Measurements from ENCODE around the gene EFNA5.

EFNA5 gene

DNA sequence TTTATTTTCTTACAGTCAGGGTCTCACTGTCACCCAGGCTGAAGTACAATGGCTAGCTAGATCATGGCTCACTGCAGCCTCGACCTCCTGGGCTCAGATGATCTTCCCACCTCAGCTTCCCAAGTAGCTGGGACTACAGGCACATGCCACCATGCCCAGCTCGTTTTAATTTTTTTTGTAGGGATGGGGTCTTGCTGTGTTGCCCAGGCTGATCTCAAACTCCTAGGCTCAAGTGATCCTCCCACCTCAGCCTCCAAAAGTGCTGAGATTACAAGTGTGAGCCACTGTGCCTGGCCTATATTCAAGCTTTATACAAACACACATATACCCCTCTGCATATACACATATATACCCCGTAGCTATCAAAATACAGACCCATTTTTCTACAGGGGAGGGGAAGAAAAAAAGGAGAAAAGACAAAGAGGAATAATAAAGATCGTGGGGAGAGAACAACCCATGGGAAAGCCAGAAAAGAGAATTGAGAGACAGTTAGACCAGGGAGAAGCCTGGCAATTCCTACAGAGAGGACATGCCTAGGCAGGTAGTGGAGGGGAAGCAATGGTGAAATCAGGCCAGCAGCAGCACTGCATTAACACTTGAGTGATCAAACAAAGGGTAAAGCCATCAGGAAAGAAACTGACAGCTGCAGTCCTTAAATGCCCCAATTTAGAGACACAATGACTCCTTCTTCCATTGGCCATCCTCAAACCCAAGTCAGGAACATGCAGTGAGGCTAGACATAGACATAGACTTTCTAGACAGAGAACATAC, 102.7 kb downstream of the EFNA5 start:
- no peak for DNase-seq

DNA sequence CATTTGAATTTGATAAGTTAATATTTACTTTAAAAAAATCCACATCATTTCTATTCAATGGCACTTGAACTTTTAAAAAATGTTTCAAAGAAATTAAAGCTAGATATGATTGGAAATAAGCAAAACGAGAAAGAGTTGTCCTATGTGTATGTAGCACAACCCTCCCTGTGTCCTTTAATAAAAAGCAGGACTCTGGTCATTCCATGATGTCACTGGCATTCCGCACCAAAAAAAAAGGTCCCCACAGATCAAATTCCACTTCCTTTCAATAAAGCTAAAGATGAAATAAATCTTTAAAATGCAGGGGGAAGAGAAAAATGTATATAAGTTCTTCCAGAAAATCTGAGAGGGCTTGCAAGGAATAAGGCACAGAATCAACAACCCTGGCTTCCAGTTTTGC, 103.8 kb downstream of the EFNA5 start:
- no peak for DNase-seq

DNA sequence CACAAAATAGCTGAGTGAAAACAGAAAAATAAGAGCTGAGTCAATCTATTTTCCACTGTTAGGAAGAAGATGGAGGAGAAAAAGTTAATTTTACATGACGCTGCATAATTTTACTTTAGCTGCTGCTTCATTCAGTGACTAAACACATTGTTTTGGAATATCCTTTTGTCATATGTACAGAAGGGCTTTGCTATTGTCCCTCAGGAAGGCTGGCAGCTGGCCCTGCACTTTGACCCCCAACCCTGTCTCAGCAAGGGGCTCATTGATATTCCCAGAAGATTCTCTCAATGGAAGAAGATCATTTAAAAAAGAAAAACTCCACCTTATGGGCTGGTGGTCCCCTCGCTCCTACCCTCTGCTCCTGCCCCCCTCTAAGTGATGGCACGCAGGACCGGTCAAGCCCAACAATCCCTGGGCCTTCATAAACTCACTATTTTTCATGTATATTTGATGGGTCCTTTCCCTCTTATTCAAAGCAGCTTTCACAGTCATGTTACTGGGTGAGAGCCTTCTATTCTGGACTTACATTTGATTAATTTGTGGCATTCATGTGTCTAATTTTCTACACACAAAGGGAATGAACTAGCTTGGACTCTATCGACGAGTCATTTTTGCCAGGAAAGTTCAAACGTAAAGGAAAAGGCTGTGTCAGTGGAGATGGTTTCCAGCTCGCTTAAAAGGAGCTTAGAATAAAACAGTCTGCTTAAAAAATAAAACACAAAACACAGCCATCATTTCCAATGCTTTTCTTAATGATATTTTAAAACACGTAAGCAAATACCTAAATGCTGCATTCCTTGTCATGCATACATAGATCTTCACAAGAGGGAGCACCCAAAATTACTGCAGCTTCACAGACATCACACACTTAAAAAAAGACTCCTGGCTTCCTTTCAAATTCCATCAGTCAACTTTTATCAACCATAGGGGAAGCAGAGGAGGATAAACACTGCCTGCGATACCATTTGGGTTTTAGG, 104.7 kb downstream of the EFNA5 start:
- DNase-seq = no peak

DNA sequence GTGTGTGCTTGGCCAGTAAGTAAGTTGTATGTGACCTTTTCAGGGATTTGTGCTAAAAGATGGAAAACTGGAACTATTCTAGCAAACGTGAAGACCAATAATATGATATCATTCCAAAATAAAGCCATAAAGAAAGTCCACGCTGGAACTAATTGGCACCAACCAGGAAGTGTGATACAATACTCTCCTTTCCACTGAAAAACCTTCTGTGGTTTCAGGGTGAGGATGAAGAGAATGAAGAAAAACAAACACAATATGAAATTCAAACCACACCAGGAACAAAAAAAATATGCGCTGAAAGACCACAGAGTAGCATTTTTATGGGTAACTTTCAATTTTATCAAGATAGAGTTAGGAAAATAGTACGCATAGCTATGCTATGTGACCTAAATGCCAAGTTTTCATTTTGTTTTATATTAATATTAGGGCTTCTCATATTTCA, 105.8 kb downstream of the EFNA5 start:
- DNase-seq = no peak

DNA sequence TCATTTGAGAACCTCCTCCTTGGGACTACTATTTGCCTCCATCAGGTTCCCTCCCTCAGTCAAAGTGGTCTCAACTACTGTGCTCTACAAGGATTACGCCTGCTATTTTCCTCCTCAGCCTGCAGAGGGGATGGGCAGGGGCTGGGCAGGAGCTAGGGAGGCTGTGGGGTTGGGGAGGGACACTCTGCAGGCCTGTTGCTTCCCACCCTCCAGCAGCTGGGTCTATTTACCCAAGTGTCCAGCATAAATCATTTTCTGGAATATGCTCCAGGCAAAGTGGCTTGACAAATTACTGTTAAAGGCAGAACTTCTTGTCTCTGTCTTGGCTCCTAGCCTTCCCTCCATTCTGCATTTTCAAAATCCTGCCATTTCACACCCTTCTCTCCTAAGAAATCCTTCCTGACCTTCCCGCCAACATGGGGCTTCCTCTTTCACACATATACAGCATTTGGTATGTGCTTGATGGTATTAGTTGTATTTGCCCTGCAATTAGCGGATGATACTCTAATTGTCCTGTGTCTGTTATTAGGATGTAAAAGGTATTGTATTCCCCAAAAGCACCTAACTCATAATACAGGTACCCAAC, 106.7 kb downstream of the EFNA5 start:
- DNase-seq = no peak

DNA sequence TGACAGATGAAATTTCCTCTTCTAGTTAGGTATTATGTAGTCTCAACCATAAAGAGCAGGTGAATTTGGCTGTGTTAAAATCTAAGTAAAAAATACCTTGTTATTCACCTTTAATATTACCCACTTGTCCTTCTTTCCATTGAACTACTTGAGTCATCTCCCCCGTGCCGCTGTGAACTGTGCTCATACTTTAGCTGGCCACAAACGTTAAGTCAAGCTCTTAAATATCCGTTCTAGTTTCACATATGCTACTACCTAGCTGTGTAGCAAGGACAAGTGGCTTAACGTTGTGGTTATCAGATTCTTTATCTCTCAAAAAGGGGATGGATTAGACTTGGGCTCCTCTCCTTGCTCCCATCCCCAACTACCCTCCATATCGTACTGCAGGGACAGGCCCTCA, 110.4 kb downstream of the EFNA5 start:
- DNase-seq = no peak

DNA sequence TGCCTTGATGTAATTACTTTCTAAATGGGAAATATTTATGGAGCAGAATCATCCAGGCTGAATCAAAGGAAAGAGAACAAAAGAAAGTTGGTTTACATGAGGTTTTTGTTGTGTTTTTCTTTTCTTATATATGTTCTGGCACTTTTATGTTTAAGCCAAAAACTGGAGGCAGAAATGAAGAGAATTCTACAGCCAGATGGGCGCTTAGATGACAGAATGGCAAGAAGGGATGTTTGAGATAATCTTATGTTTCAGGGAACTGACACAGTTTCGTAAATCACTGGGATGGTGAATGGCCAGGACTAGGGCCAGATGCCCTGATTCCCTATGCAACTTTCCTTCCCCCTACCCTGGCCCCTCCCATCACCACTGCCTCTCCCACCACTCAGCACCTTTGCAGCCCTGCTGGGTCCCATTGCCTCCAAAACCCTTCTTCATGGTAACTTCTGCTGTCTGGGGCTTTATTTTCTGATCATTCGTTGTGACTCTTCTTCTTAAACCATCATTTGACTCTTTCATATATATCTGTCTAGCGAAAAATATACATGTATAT, 111.8 kb downstream of the EFNA5 start:
- DNase-seq = no peak

DNA sequence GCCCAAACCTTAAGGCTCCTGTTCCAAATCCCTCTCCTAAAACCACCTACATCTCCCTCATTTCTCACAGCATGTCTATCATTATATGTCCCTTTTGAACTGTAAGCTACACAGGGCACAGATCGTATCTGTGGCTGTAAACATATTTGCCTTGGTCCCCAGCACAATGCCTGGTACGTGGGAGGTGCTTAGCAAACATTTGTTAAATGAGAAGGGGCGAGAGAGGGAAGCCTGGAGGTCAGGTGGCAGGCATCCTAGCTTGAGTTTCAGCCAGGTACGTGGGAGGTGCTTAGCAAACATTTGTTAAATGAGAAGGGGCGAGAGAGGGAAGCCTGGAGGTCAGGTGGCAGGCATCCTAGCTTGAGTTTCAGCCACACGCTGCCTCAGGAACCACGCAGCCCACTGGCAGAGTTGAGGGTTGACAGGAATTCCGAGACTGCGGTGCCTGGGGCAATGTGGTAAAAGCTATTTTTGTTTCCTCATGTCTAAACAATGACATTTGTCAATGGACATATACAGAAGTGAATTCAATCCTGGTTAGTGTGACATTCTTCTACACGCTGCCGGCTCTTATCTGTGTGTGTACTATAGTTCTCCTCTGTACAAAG, 113.6 kb downstream of the EFNA5 start:
- no peak for DNase-seq

DNA sequence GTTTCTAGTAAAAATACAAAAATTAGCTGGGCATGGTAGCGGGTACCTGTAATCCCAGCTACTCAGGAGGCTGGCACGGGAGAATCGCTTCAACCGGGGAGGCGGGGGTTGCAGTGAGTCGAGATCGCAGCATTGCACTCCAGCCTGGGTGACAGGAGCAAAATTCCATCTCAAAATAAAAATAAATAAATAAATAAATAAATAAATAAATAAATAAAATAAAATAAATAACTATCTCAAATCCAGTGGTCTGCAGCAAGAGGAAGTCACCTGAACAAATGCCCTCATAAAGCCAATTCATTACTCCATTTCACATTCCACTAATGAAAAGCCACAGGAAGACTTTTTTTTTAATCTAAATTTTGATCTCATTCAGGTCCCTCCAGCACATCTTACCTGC, 114.2 kb downstream of the EFNA5 start:
- no peak for DNase-seq

DNA sequence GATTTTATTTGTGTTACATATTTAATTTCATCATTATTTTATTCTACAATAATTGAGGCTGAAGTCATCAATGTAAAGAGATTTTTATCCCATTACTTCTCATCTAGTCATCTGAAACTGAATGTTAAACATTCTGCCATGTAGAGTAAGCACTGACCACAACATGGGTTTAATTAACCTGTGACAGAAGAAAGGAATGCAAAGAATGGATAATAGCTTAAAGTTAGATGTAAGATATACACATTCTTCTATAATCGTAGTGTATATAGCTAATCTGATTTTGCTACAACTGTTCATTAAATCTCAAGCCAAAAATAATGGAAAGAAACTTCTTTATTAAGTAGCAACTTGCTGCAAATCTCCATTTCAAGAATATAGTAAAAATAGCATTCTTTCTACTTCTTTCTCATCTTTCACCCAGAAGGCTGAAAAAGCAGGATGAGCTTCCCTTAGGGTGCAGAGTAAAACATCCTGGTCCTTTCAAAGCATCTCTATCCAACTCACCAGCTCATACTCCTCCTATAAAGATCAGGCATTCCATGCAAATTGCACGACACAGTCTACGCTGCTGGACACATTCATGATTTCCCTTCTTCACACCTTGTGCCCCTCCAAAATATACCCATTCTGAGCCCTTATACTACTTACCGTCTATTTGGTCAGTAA, 115.2 kb downstream of the EFNA5 start:
- DNase-seq = no peak

DNA sequence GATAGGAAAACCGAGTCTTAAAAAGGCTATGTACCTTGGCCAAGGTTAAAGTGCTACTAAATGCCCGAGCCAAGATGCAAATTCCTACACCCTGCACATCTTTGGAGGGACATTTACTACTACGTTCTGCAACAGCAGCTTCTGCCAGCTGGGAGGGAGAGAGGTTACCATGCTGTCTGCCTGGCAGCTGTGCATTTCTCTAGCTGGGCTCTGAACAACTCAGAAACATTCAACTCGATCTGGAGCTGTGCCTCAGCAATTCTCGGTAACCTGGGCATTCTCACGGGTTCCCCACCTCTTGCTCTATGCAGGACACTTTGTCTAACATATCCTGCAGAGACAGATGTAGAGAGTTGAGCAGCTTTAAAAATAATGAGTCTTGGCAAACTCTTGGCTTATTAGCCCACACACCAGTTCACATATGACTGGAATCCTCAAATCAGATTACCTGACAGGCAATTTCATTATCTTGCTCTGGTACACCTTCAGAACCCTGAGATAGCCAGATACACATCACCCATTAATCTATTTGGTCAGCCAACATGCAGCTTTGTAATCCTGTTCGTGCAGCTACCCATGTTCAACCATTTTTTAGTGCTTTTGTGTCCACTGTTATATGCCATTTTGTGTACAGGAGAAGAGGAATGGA, 115.8 kb downstream of the EFNA5 start:
- no peak for DNase-seq

DNA sequence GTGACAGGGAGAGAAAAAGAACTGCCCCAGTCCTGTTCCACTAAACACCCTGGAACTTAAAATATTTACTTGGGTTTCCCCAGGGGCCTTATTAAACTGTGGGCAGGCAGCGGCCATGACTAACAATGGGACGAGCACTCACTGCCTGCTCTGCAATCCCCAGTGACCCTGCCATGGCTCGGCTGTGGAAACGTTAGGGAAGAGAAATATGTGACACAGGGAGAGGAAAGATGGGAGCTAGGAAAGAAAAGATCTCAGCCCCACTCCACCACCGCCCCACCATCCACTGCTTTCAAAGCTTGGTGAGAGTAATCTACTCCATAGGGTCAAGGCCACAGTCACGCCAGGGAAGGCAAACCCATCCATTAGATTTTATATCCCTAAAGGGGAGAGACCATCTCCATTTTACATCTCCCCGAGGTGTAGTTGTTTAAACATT, 117.6 kb downstream of the EFNA5 start:
- no peak for DNase-seq

DNA sequence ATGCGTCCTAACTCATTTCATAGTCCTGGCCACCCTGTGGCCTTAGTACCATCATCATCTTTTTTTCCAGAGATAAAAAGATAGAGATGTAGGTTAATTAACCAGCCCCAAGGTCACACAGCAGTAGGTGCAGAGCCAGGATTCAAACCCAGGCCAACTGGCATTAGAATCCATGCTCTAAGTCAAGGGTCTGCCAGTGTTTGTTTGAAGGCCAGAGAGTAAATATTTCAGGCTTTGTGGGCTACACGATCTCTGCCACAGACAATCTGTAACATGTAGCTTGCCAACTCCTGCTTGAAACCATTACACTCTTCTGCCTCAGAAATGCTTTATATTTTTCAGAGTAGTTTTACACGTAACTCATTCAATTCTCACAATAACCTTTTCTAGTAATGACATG, 119.6 kb downstream of the EFNA5 start:
- no peak for DNase-seq

DNA sequence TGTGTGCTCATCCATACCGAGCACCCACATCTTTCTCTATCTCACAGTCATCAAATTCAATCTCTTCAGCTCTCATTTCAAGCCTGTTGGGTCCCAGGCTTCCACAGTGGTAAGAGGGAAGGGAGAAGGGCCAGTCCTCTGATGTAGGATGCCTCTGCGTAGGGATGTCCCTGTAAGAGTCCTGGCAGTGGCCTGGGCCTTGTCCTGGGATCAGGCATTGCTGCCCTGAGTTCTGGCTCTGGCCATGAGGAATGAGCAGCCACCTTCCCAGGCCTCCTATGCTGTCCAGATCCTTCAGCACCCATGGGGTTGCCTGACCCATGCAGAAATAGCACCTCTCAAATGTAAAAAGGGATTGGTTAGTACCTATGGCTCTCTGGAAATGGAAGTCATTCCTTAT, 121.2 kb downstream of the EFNA5 start:
- DNase-seq = no peak

DNA sequence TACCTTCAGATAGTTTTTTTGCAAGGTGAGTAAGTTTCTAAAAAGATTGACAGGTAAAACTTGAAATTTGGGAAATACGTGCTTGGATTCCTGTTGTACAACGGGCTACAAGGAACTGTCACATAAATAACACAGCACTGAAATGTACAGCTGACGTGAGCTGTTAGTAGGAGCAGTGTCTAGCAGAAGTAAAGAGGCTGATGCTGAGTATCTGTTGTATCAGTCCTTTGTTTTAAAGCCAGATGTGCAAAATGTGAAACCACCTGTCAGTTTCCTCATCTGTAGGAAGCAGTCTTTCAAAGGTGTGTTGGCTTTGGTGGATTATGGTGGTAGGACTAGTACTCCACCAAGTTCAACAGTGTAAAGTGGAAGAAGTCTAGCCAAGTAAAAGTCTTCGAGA, 122.3 kb downstream of the EFNA5 start:
- no peak for DNase-seq

DNA sequence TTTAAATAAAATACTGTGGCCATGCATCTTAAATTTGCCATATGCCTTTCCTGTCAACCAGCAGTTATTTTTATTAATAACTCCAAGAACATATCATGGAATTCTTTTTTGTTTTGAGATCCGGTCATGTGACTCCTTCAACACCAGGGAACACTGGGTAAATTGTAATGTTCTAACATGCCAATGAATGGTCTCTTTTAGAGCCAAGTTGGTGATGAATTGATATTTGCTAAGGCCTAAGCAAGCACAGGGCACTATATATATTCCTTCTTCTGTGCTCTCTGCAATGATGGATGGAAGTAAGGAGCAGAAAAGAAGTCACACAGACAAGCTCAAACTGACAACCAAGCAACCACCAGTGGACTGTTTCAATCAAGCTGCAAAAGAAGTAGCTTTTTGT, 124.0 kb downstream of the EFNA5 start:
- DNase-seq = no peak

DNA sequence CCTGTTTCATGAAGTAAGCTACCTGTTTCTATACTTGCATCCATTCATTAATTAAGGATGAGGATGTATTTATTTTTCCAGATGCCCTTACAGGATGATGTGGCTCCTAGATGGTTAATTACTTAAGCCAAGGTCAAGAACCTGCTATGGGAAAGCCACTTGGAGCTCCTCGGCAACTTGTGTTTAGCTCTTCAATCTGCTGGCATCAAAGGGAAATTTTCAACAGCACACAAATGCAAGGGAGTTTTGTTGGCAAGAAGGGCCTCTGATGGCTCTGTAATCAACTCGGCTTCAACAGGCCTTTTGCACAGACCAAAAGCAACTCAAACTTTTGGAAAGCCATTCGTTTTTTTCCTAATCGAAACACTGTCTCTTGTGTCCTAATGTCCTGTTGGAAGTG, 125.3 kb downstream of the EFNA5 start:
- no peak for DNase-seq

DNA sequence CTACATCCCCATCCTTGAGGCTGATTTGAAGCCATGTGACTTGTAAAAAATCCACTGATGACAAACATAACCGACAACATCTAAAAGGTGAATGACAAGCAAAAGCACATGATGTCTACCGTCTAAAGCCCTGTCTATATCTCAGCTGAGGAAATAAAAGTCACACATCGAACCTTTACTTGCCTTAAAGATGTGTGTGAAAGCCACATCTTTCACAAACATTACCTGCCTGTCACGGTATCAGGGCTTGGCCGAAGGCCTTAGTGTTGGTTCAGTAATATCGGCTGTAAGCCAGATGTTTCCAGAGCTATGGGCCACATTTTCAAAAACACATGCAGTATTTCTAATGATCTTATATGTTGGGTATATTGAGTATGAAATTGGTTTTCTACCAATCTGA, 125.8 kb downstream of the EFNA5 start:
- no peak for DNase-seq

DNA sequence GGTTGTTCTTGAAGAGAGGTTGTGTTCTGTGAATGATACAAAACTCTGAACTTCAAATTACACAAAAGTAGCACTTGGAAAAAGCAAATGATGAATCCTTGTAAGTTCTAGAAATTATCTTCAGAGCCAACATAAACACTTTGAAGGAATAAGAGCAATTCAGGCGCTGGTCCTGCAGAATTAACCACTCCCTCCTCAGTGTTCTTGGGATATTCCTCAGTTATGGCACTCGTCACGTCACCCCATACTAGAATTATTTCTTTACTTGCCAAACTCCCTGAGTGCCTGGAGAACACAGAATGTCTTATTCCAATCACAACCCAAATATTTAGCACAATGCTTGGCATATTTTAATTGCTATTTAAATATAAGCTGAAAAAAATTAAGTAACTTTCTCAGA, 126.3 kb downstream of the EFNA5 start:
- no peak for DNase-seq

DNA sequence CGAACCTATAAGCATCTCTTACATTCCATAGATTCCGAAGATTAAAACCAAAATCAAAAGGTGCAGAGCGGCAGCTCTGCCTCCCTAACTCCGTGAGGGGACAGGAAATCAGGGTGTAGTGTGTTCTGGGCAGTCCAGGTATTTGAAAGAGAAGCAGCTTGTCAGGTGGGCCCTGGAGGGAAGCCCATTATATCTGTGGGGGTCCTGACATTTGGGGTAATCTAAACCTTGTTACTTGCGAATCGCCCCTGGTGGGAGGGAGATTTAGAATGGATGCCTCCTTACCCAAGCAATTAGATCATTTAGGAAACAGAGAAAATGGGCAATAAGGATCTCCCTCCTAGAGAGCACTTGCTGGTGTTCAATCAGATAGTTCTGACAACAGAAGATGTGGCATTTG, 126.9 kb downstream of the EFNA5 start:
- no peak for DNase-seq

DNA sequence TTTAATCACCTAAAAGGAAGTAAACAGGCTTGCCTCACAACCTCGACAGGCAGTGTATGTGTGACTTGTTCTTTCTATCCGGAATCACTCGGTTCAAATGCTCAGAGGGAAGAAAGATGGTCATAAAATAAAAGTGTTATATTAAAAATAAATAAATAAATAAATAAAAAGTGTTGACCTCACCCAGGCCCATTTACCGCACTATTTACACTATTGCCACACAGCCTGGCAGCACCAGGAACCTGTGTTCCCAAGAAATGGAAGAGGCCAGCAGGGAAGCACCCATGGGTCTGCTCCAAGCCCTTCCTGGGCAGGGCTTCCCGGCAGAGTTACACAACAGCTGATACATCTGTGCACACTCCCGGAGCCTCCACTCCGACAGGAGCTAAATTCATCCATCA, 127.9 kb downstream of the EFNA5 start:
- DNase-seq = no peak

DNA sequence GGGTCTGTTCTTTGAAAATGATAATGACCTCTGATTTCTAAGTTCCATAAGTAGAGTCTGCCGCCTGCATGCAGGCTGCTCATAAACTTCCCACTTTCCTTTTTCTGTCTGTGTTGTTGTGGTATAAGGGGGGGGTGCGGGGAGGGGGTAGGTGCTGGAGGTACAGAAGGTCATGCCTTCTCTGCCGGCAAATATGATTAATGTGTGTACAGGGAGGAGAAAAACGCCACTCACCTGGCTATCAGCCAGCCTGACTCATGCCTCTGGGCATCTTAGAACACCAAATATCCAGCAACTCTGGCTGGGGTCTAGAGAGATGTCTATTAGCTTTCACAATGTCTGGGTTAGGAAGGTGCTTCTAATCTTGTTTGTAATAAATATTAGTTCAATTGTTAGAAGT, 128.3 kb downstream of the EFNA5 start:
- no peak for DNase-seq

All from activated naive CD4-positive, alpha-beta T cell treated with Interleukin-2 at 50 U/mL for 16 hours (primary cell).